Naive thymus-derived CD4-positive, alpha-beta T cell (primary cell): Measurements from ENCODE around the gene PP2D1. TPM values are rescaled to one million over a fixed set of nuclear protein-coding genes. Genes with fewer than 3 reads are reported as not detected.
"Not testable (repeated sequence)": the region's sequence is repeated elsewhere in the genome, so short reads cannot be mapped to it uniquely, and the experiment has no call there.

Experiments used
- ATAC-seq: fragments of 150-1000 bp; cut with Tn5 transposase; 2 replicates; pipeline ENCODE4 v1.10.0; 2021; ENCODE audit warnings: mild to moderate bottlenecking, moderate library complexity
- CTCF ChIA-PET: fragments of 350-600 bp; sonication (Branson Sonifier 250); formaldehyde crosslinking; loops from one replicate; lab custom pipeline; 2021; ENCODE audit warnings: antibody characterized with exemption; lab: Charles Lee
- POLR2A ChIA-PET: fragments of 350-600 bp; sonication (Branson Sonifier 250); formaldehyde crosslinking; loops from one replicate; lab custom pipeline; 2021; ENCODE audit warnings: antibody characterized with exemption, inconsistent platforms; lab: Charles Lee
- DNase-seq, 9 donors: peaks; one replicate each; pipeline versions ENCODE4 v3.0.0 to v3.0.0-alpha.2; 2020 to 2022; ENCODE audit warnings: mixed read lengths in 1 of 9
- H3K27ac ChIP-seq: one replicate; pipeline ENCODE4 v1.7.0; 2013; ENCODE audit warnings: mild to moderate bottlenecking, low read depth, low read length, moderate library complexity
- H3K27me3 ChIP-seq, 2 donors: one replicate each; pipeline ENCODE4 v1.7.0; 2013; ENCODE audit warnings: low read length in 2 of 2, mild to moderate bottlenecking in 2 of 2, moderate library complexity in 2 of 2; ENCODE audit not compliant: control insufficient read depth in 2 of 2, insufficient read depth in 2 of 2
- H3K36me3 ChIP-seq, 3 experiments: 1 replicate in 2 of 3; 2 replicates in 1 of 3; pipeline ENCODE4 v1.7.0; 2013; ENCODE audit warnings: low read length in 3 of 3, mild to moderate bottlenecking in 3 of 3, moderate library complexity in 1 of 3; ENCODE audit not compliant: insufficient read depth in 3 of 3, control insufficient read depth in 2 of 3
- H3K4me1 ChIP-seq, 2 donors: one replicate each; pipeline ENCODE4 v1.7.0; 2013; ENCODE audit warnings: low read length in 2 of 2, mild to moderate bottlenecking in 2 of 2, moderate library complexity in 1 of 2; ENCODE audit not compliant: control insufficient read depth in 2 of 2, insufficient read depth in 2 of 2
- H3K4me3 ChIP-seq: 2 replicates; pipeline ENCODE4 v1.7.0; 2013; ENCODE audit warnings: mild to moderate bottlenecking, low read length
- H3K9me3 ChIP-seq, 3 experiments: 1 replicate in 2 of 3; 2 replicates in 1 of 3; pipeline ENCODE4 v1.7.0; 2013; ENCODE audit warnings: low read length in 3 of 3; ENCODE audit not compliant: control insufficient read depth in 2 of 3
- H3K27ac Mint-ChIP-seq, 9 donors: one replicate each; pipeline ENCODE4 v1.8.0; 2020 to 2022; ENCODE audit warnings: mixed read lengths in 9 of 9, mild to moderate bottlenecking in 8 of 9, moderate library complexity in 5 of 9, inconsistent platforms in 2 of 9
- H3K27me3 Mint-ChIP-seq, 5 donors: one replicate each; pipeline ENCODE4 v1.8.0; 2021 to 2022; ENCODE audit warnings: mixed read lengths in 5 of 5, mild to moderate bottlenecking in 1 of 5
- H3K36me3 Mint-ChIP-seq, 5 donors: one replicate each; pipeline ENCODE4 v1.8.0; 2020 to 2022; ENCODE audit warnings: mixed read lengths in 5 of 5, mild to moderate bottlenecking in 3 of 5, inconsistent platforms in 1 of 5
- H3K4me1 Mint-ChIP-seq, 7 donors: one replicate each; pipeline ENCODE4 v1.8.0; 2020 to 2022; ENCODE audit warnings: mixed read lengths in 7 of 7, mild to moderate bottlenecking in 3 of 7, inconsistent platforms in 1 of 7
- H3K4me3 Mint-ChIP-seq, 10 donors: one replicate each; pipeline ENCODE4 v1.8.0; 2020 to 2022; ENCODE audit warnings: mild to moderate bottlenecking in 10 of 10, mixed read lengths in 10 of 10, moderate library complexity in 6 of 10, inconsistent platforms in 2 of 10
- H3K9me3 Mint-ChIP-seq, 11 donors: one replicate each; pipeline ENCODE4 v1.8.0; 2020 to 2022; ENCODE audit warnings: mixed read lengths in 11 of 11, mild to moderate bottlenecking in 4 of 11, inconsistent platforms in 1 of 11, moderate library complexity in 1 of 11
- intact Hi-C, 2 donors: fragments of 100-400 bp; cut with micrococcal nuclease; formaldehyde crosslinking; loops; one replicate each; pipeline ENCODE4 v1.15.1; 2023
- polyA plus RNA-seq, 2 donors: library from polyadenylated mRNA; unstranded; fragments of 300-500 nt; fragmentation: Illumina TruSeq; gene quantifications; one replicate each; pipeline ENCODE4 v1.2.3, GENCODE V29; 2021
- total RNA-seq, 6 experiments: library from RNA in 5 of 6; stranded (reverse) in 5 of 6; gene quantifications; 1 replicate in 5 of 6; 2 replicates in 1 of 6; pipeline ENCODE4 v1.2.3 and lab custom pipeline; 2021 to 2026

PP2D1 gene
- total and polyA plus RNA-seq, 7 experiments from 2014 or later = 0.29 to 0.60 TPM; not detected in 5

DNA sequence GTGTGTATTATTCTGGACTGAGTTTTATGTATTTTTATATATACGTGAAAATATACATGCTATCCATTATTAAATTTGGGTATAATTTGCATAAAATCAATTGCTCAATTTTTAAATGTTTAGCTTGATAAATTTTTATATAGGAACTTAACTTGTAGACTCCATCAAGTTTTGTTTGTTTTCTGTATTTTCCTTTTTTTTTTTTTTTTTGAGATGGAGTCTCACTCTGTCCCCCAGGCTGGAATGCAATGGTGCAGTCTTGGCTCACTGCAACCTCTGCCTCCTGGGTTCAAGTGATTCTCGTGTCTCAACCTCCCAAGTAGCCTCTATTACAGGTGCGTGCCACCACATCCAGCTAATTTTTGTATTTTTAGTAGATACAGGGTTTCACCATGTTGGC lies 4.0 kb upstream of the PP2D1 start:
- H3K4me3 Mint-ChIP-seq, H3K27me3 ChIP-seq, POLR2A ChIA-PET, H3K9me3 Mint-ChIP-seq, H3K4me3 ChIP-seq, intact Hi-C loops, CTCF ChIA-PET, H3K36me3 Mint-ChIP-seq, DNase-seq, H3K27ac ChIP-seq, ATAC-seq, H3K4me1 ChIP-seq, H3K9me3 ChIP-seq, H3K4me1 Mint-ChIP-seq, H3K36me3 ChIP-seq, H3K27me3 Mint-ChIP-seq, H3K27ac Mint-ChIP-seq: not testable (repeated sequence)

DNA sequence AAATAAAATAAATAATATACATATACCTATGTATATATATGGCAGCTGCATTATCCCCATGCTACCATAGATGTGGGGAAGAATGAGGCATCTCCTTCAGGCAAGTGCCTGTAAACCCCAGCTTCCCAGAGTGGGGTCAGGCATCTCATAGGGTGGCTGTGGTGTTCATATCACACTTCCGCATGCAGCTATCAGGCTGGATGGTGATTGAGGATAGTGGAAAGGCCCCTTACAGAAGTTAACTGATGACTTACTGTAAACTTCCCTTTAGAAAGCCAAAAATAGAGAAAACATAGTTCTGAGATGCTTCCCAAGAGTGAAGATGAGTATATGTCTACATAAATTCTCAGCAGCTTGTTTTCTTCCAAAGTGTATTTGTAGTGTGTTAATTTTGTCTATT lies 3.5 kb upstream of the PP2D1 start:
- Mint-ChIP-seq H3K36me3 (no peaks in the 10 kb centered on the region), H3K9me3 (no peaks in the 10 kb centered on the region), H3K27me3 (peaks cover 0 to 3% (median 0%) of the 10 kb centered on the region in 5 donors), H3K4me1 (peaks cover 0 to 1% (median 0%) of the 10 kb centered on the region in 7 donors), H3K4me3 (no peak overlapping the region), H3K27ac (no peak overlapping the region)
- H3K4me1 ChIP-seq = no peaks in the 10 kb centered on the region
- no peak overlapping the region for H3K27ac ChIP-seq
- intact Hi-C loops = no loop called here
- CTCF ChIA-PET = no interaction called here
- ATAC-seq = no peak
- POLR2A ChIA-PET = no interaction called here
- H3K9me3 ChIP-seq = no peaks in the 10 kb centered on the region
- no peak for DNase-seq
- no peaks in the 10 kb centered on the region for H3K36me3 ChIP-seq
- no peak overlapping the region for H3K4me3 ChIP-seq
- H3K27me3 ChIP-seq = no peaks in the 10 kb centered on the region

DNA sequence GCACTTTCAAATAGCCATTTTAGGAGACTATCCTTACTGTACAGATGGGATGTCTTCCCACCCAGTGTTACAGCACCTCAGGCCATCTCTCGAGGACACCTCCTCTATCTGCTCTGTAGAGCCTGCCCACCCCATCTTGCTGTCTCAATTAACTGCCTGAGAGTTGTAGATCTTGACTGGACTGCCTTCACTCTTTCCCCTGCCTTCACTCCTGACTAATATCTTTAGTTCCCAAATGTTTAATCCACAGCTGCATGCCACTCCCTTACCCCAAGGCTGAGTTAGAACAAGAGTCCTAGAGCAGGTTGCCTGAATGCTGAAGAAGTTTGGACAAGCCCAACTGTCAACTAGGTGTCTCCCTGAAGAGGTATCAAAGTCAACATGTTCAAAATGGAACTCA lies 1.3 kb upstream of the PP2D1 start:
- intact Hi-C loops = no loop called here
- ChIA-PET POLR2A (no interaction called here), CTCF (interaction anchor here (0.6 to 0.7 kb wide), 2 partner anchors 10 to 45 kb away, joined by 3 to 6 read pairs; no protein-coding TSS in a partner anchor)
- Histone ChIP-seq H3K27me3 (no peaks in the 10 kb centered on the region), H3K27ac (no peak overlapping the region), H3K9me3 (no peaks in the 10 kb centered on the region), H3K4me3 (no peak overlapping the region), H3K36me3 (no peaks in the 10 kb centered on the region), H3K4me1 (no peaks in the 10 kb centered on the region)
- Mint-ChIP-seq H3K27me3 (peaks cover 0 to 3% (median 0%) of the 10 kb centered on the region in 5 donors), H3K27ac (no peak overlapping the region), H3K36me3 (no peaks in the 10 kb centered on the region), H3K4me1 (peaks cover 0 to 1% (median 0%) of the 10 kb centered on the region in 7 donors), H3K4me3 (no peak overlapping the region), H3K9me3 (no peaks in the 10 kb centered on the region)
- ATAC-seq = no peak
- no peak for DNase-seq

DNA sequence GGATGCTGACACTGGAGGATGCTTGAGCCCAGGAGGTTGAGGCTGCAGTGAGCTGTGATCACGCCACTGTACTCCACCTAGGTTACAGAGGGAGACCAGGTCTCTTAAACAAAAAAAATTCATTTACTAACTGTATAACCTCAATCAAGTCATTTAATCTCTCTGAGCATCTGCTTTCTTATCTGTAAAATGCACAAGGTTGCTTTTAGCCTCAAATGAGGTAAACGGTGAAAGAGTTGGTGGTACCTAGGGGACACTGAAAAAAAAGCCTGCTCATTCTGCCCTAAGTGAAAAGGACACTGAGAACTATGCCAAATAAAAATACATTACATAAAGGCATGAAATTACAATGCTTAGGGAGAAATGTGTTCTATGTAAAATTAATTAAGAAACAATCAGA lies 3.4 kb downstream of the PP2D1 start:
- Histone ChIP-seq H3K4me1 (no peaks in the 10 kb centered on the region), H3K4me3 (no peak overlapping the region), H3K9me3 (no peaks in the 10 kb centered on the region), H3K27me3 (no peaks in the 10 kb centered on the region), H3K27ac (no peak overlapping the region), H3K36me3 (no peaks in the 10 kb centered on the region)
- intact Hi-C loops = no loop called here
- no peak for ATAC-seq
- ChIA-PET CTCF (interaction anchor here (0.6 kb wide), 1 partner anchor 123 kb away, joined by 8 read pairs; no protein-coding TSS in a partner anchor), POLR2A (no interaction called here)
- Mint-ChIP-seq H3K27me3 (no peaks in the 10 kb centered on the region), H3K4me1 (no peaks in the 10 kb centered on the region), H3K27ac (no peak overlapping the region), H3K4me3 (no peak overlapping the region), H3K9me3 (no peaks in the 10 kb centered on the region), H3K36me3 (no peaks in the 10 kb centered on the region)
- DNase-seq = no peak

DNA sequence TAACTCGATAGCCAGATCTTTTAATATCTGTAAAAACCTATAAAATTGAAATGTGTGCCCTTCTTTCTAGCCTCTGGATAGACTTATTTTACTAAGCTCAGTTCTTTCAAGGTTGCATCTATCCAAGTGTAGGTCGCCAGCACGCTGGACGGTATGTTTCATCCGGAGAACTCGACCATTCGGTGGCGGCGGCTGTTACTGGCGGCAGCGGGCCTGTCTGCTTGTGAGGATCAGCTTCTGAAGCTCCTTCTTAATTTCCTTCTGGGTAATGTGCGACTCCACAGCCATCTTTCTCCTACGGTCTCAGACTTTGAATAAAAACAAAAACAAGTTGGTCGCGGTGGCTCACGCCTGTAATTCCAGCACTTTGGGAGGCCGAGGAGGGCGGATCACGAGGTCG lies 4.1 kb downstream of the PP2D1 start:
- Histone ChIP-seq H3K27me3 (no peaks in the 10 kb centered on the region), H3K27ac (no peak overlapping the region), H3K9me3 (no peaks in the 10 kb centered on the region), H3K36me3 (no peaks in the 10 kb centered on the region), H3K4me3 (no peak overlapping the region), H3K4me1 (no peaks in the 10 kb centered on the region)
- ATAC-seq = no peak
- no peaks in the 10 kb centered on the region for H3K27me3 Mint-ChIP-seq
- no peak overlapping the region for H3K27ac Mint-ChIP-seq
- CTCF ChIA-PET = no interaction called here
- no peak for DNase-seq
- no peaks in the 10 kb centered on the region for H3K36me3 Mint-ChIP-seq
- no peaks in the 10 kb centered on the region for H3K9me3 Mint-ChIP-seq
- intact Hi-C loops = no loop called here
- H3K4me1 Mint-ChIP-seq = no peaks in the 10 kb centered on the region
- POLR2A ChIA-PET = no interaction called here
- no peak overlapping the region for H3K4me3 Mint-ChIP-seq

DNA sequence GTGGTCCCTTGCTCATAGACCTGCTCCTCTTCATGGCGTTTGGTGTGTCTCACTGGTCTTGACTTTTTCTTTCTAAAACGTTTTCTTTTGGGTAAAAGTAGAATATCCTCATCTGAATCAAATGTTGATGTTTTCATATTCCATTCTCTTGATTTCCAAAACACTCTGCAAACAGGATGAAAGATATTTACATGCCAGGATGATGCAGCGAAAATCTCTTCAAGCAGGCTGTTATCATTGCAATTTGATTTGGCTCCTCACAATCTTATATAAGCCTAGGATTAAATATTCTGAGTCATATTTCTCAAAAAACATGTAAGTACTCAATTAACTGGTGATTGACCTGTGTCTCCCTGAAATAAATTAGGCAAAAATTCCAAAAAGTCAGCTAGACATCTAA lies 10.1 kb downstream of the PP2D1 start:
- no peak overlapping the region for H3K27ac Mint-ChIP-seq
- Histone ChIP-seq H3K27ac (no peak overlapping the region), H3K9me3 (no peaks in the 10 kb centered on the region), H3K4me1 (no peaks in the 10 kb centered on the region), H3K27me3 (no peaks in the 10 kb centered on the region), H3K36me3 (no peaks in the 10 kb centered on the region), H3K4me3 (no peak overlapping the region)
- H3K4me1 Mint-ChIP-seq = no peaks in the 10 kb centered on the region
- ChIA-PET POLR2A (no interaction called here), CTCF (no interaction called here)
- no peaks in the 10 kb centered on the region for H3K36me3 Mint-ChIP-seq
- H3K9me3 Mint-ChIP-seq = peaks cover 0 to 5% (median 0%) of the 10 kb centered on the region in 11 donors
- ATAC-seq = no peak
- intact Hi-C loops = no loop called here
- H3K27me3 Mint-ChIP-seq = no peaks in the 10 kb centered on the region
- H3K4me3 Mint-ChIP-seq = no peak overlapping the region
- no peak for DNase-seq

DNA sequence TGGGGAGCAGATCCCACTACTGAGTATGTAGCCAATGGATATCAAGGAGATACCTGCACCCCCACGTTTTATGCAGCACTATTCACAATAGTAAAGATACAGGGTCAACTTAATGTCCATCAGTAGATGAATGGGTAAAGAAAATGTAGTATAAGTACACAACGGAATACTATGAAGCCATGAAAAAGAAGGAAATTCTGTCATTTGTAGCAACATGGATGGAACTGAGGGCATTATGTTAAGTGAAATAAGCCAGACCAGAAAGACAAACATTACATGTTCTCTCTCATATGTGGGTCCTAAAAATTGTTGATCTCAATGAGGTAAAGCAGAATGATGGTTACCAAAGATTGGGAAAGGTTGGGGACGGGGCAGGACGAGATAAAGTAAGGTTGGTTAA lies 14.6 kb downstream of the PP2D1 start:
- ATAC-seq = no peak
- H3K27me3 Mint-ChIP-seq = no peaks in the 10 kb centered on the region
- H3K9me3 ChIP-seq = no peaks in the 10 kb centered on the region
- ChIA-PET POLR2A (no interaction called here), CTCF (no interaction called here)
- H3K27ac ChIP-seq = no peak overlapping the region
- H3K36me3 Mint-ChIP-seq = peaks cover 0 to 11% (median 0%) of the 10 kb centered on the region in 5 donors
- no peaks in the 10 kb centered on the region for H3K4me1 ChIP-seq
- H3K36me3 ChIP-seq = no peaks in the 10 kb centered on the region
- intact Hi-C loops = no loop called here
- peaks cover 0 to 5% (median 0%) of the 10 kb centered on the region in 11 donors for H3K9me3 Mint-ChIP-seq
- peak overlapping the region in 1 of 9 donors; percentile 52 for H3K27ac Mint-ChIP-seq
- H3K4me1 Mint-ChIP-seq = no peaks in the 10 kb centered on the region
- no peak overlapping the region for H3K4me3 ChIP-seq
- DNase-seq = no peak
- H3K27me3 ChIP-seq = no peaks in the 10 kb centered on the region
- no peak overlapping the region for H3K4me3 Mint-ChIP-seq
